ENCODE measurements around the gene RNPEP.

- no peak for TF ChIP-seq CTCF (IDR thresholded peaks at IDR 0.05)
- no peak for TF ChIP-seq EZH2phosphoT487 (IDR thresholded peaks at IDR 0.05; ENCODE audit: borderline replicate concordance, low read depth)
- TF ChIP-seq ZBTB33 (IDR thresholded peaks at IDR 0.05; ENCODE audit: borderline replicate concordance, low read depth): no peak
- TF ChIP-seq, protein P1, sequence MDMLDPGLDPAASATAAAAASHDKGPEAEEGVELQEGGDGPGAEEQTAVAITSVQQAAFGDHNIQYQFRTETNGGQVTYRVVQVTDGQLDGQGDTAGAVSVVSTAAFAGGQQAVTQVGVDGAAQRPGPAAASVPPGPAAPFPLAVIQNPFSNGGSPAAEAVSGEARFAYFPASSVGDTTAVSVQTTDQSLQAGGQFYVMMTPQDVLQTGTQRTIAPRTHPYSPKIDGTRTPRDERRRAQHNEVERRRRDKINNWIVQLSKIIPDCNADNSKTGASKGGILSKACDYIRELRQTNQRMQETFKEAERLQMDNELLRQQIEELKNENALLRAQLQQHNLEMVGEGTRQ (IDR thresholded peaks at IDR 0.05; ENCODE audit: borderline replicate concordance, low read depth, low read length): no peak
- no peak for TF ChIP-seq RFX5 (IDR thresholded peaks at IDR 0.05; ENCODE audit: low read length)
- TF ChIP-seq, protein P2, sequence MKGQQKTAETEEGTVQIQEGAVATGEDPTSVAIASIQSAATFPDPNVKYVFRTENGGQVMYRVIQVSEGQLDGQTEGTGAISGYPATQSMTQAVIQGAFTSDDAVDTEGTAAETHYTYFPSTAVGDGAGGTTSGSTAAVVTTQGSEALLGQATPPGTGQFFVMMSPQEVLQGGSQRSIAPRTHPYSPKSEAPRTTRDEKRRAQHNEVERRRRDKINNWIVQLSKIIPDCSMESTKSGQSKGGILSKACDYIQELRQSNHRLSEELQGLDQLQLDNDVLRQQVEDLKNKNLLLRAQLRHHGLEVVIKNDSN (IDR thresholded peaks at IDR 0.05; ENCODE audit: borderline replicate concordance, low read depth): no peak
- no peak for TF ChIP-seq NFIC (IDR thresholded peaks at IDR 0.05; ENCODE audit: borderline replicate concordance)
- TF ChIP-seq ELF1 (IDR thresholded peaks at IDR 0.05): no peak
These were observed 52.4 kb downstream of the RNPEP start for GRCh38 chr1:202034683-202035462.

All from SK-N-SH (cell line).